Measurements from ENCODE around the gene PLEKHA3.
"Not testable (repeated sequence)": the region's sequence is repeated elsewhere in the genome, so short reads cannot be mapped to it uniquely, and the experiment has no call there.

The PLEKHA3 gene

DNA sequence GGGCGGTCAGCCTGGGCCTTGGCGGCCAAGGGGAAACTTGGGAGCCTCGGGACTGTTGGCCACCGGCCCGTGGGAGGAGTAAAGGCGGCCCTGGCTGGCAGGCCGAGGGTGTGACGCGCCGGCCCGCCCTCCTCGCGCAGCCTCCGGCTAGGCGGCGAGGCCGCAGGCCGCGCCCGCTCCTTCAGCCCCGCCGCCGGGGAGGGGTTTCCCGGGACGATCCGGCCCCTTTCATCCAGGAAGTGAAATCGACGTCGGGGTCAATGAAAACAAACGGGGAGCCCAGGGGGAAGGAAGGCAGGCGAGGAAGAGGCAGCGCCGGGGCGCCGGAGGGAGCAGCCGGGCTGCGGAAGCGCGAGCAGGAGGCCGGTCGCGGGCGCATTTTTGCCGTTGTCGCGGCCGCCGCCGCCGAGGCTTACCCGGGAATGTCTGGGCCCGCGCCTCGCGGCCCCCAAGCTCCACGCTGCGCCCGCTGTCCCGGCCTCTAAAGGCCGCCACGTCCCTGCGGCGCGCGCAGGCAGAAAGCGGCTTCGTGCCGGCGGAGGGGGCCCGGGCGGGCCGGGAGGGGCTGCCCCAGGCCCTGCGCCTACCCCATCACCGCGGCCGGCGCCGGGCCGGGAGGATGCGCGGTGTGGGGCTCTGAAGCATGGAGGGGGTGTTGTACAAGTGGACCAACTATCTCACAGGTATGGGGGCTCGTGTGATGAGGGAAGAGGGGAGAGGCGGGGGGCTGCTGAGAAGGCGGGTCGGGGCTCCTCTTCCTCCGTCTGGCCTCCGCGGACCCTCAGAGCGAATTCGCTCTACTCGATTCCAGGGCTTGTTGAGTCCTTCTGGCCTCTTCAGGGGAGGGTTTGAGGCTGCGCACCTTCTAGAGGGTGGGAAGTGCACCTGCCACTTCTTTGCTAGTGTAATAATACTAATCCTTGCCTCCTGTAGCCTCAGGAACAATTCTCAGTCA lies at the start of gene PLEKHA3:
TSS of gene PLEKHA3 (plus strand) at position 231 of the 955 bp plus-strand sequence. CDS start at position 644, 413 bp downstream.
- peak in 1 of 2 donors; percentile 61 for DNase-seq (ENCODE audit: low read depth in 2 of 2)

DNA sequence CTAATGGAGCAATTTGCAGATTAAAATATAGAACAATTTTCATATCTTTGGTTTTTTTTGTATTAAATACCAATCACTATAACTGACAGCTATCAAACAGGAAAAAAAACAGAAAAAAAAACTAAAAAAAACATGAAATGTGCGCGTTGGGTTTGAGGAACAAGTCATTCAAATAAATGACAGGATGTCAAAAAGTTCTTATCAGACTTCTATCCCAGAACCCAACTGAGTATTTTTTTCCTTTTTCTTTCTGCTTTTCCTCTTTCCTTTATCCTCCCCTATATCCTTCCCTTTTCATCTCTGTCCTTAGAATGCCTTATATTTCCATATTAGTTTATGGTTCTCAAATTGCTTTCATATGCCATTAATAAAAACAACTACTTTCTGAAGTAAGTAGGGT lies 43.6 kb upstream of the PLEKHA3 start:
- no peak for DNase-seq (ENCODE audit: low read depth in 2 of 2)

GRCh38 chr2:178441426-178441825 lies 38.8 kb upstream of the PLEKHA3 start:
- no peak for DNase-seq (ENCODE audit: low read depth in 2 of 2)

DNA sequence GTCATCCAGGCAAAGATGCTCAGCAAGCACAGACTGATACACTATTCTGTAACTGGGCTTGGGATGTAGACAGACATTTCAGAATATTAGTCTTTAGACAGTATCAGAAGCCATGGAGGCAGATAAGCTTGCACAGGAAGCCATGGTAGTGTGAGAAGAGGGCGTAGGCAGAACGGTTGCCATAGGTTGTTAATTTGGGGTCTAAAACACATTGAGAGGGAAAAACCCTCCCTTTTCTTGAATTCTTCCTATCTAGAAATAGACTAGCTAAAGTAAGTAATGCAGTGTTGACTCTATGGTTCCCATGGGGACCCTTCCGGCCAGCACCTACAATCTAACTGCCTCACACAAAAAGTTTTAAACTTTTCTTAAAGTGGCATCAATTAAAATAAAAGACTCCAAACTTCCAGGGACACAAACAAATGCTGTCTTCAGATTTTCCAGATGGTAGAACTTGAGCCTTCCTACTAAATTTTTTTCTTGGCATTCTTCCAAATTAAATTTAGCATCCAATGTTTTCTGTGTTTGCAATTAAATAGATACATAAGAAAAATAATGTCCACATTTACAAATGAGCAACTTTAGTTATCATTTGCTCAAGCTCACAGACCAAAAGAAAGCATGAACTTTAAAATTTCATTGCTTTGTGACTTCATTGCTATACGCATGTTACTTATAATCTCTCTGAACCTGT lies 31.1 kb upstream of the PLEKHA3 start:
- DNase-seq (ENCODE audit: low read depth in 2 of 2): no peak

DNA sequence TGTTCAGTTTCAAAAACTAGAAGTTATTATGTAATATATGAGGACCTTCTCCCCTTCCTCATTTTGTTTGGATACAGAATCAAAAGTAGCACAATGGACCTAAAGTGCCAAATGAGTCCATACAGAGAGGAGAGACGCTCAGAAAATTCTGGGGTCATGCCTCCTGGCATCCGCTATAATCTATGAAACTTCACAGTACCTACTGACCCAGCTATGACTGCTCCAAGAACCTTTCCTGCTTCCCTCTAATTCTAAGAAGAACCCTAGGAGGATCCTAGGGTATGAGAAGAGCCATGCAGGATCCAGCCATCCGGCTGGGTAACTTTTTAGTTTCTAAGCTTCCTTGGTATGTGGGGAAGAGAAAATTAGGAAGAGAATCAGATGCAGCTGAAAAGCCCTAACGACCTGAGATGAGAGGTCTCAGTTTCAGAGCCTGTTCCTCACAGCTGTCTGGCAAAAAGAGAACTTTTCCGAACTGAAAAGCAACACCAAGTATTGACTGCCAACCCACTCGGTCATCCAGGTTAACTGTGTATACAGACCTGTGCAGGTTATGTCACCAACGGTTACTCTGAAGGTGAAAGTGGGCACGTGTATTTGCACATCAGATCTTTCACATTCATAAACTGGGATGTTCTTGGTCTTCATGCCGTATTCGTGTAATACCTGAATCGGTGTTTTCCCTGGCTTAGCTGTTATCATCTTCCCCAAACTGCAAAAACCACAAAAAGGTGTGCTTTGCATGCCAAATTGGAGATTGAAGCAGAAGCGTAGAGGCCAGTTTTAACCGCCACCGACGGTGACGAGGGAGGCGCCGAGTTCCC lies 30.3 kb upstream of the PLEKHA3 start:
- no peak for DNase-seq (ENCODE audit: low read depth in 2 of 2)

DNA sequence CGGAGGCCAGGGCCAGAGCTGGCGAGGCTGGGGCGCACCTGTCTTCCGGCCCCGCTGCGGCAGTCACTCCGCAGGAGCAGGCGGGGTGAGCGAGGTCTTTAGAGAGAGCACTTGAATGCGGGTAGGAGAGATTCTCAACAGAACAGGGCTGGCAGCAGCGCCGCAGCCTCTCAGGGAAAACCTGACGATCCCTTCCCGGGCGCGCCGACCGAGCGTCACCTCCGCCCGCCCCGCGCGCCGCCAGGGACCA lies 29.8 kb upstream of the PLEKHA3 start:
- DNase-seq (ENCODE audit: low read depth in 2 of 2): peak in 1 of 2 donors; percentile 71

GRCh38 chr2:178450774-178451525 lies 29.3 kb upstream of the PLEKHA3 start, which contains the start of the genes PJVK and PRKRA:
PJVK (plus strand) TSS chr2:178451378; CDS start chr2:178453410, 2,032 bp downstream.
PRKRA (minus strand) TSS chr2:178451175; CDS start chr2:178451030, 145 bp downstream.
- DNase-seq (ENCODE audit: low read depth in 2 of 2): peak; percentile 91 to 96

DNA sequence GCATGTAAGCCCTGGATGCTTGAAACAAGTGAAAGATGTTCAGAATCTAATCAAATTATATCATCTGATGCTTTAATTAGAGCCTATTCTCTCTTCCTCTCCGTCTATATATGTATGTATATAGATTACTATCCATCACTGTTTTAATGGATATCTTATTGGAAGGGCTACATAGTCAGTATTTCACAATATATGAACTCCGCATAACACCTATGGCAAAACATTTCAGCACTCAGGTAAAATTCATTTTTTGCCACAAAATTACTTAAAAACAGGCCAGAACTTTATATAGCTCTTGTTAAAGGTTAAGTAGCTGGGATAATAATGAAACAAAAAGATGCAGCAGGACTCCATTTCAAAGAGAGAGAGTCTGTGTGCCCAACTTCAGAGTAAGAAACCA lies 27.9 kb upstream of the PLEKHA3 start:
- no peak for DNase-seq (ENCODE audit: low read depth in 2 of 2)

- no peak for DNase-seq (ENCODE audit: low read depth in 2 of 2)
Measured at GRCh38 chr2:178452870-178453269, 27.4 kb upstream of the PLEKHA3 start.

- no peak for DNase-seq (ENCODE audit: low read depth in 2 of 2)
Measured at GRCh38 chr2:178455947-178456346, 24.3 kb upstream of the PLEKHA3 start.

DNA sequence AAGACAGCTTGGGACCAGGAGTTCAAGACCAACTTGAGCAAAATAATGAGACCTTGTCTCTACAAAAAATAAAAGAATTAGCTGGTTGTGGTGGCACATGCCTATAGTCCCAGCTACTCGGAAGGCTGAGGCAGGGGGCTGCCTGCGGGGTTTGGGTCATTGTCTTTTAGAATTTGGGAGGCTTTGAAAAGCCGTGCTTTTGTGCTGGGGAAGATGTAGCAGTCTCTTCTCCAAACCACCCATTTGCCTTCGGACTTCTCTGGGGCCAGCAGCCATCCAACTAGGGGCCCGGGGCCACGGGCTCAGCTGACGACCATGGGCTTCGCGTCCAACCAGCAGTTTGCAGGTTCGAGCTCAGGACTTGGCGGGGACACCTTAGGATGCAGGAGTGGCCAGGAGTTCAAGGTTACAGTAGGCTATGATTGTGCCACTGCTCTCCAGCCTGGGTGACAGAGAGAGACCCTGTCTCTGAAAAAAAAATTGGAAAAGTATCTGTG lies 22.8 kb upstream of the PLEKHA3 start:
- no peak for DNase-seq (ENCODE audit: low read depth in 2 of 2)

- no peak for DNase-seq (ENCODE audit: low read depth in 2 of 2)
Measured at GRCh38 chr2:178469219-178469849, 10.9 kb upstream of the PLEKHA3 start.

- not testable (repeated sequence) for DNase-seq (ENCODE audit: low read depth in 2 of 2)
Measured at GRCh38 chr2:178471313-178471712, 8.9 kb upstream of the PLEKHA3 start.

- DNase-seq (ENCODE audit: low read depth in 2 of 2): no peak
Measured at GRCh38 chr2:178473373-178473772, 6.9 kb upstream of the PLEKHA3 start.

DNA sequence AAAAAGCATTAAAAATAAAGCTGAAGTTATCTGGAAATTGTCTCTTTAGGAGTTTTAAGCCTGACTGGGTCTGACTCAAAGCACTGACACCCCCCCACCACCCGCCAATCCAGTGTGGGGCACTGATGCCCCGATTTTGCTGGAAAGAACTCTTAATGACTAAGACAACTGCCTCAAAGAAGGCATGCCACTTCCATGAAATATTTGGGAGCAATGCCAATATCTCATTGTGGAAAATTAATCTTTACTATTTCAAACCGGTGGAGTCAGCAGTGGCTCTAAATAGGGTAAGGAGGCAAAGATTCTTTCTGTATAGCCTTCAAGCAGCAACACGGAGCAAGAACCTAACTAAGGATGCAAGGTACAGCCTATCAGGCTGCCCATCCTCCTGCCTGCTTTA lies 6.3 kb upstream of the PLEKHA3 start:
- DNase-seq (ENCODE audit: low read depth in 2 of 2): no peak

DNA sequence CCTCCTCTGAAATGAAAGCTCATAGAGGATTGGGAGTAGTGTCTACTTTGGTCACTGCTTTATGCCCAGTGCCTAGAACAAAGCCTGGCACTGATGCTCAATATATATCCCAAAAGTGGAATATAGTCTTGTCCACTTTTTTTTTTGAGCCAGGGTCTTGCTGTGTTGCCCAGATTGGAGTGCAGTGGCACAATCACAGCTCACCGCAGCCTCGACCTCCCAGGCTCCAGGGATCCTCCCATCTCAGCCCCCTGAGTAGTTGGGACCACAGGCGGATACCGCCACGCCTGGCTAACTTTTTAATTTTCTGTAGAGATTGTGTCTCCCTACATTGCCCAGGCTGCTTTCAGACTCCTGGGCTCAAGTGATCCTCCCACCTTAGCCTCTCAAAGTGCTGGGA lies 5.7 kb upstream of the PLEKHA3 start:
- DNase-seq (ENCODE audit: low read depth in 2 of 2): no peak

DNA sequence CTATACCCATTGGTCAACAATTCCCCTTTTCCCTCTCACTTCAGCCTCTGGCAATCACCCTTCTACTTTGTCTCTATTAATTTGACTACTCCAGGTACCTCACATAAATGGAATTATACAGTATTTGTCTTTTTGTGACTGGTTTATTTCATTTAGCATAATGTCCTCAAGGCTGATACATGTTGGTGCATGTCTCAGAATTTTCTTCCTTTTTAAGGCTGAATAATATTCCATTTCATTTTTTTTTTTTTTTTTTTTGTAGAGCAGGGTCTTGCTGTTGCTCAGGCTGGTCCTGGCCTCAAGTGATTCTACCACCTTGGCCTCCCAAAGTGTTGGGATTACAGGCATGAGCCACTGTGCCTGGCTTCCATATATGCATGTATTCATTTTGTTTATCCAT lies 3.8 kb upstream of the PLEKHA3 start:
- no peak for DNase-seq (ENCODE audit: low read depth in 2 of 2)

DNA sequence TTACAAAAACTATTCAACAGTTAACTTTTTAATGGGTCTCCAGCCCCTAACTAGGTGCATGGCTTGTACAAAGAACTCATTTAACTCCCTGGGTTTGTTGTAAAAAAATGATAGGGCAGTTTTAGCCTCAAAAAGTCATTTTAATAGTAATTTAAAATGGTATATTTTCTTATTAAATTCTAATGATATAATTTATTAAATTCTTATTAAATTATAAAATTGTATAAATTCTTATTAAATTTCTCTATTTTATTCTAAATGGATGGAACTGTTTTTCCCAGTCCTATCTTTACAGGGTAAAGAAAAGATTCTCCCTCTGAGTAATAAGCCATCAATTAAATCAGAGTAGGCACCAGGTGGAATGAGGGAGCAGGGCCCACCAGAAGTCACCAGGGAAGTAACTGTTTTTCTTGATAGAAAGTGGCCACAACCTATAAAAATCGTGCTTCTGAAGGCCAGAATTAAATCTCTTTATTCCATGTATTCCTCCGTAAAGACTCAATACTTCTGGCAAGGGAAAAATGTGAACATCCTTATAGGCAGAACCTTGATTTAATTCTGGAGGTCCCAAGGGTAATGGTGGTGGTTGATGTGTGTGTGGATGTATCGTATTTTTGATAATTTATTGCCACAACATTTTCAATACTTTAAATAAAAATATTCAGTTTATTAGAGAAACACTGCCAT lies 2.7 kb upstream of the PLEKHA3 start:
- no peak for DNase-seq (ENCODE audit: low read depth in 2 of 2)

GRCh38 chr2:178478130-178478438 lies 2.2 kb upstream of the PLEKHA3 start:
- no peak for DNase-seq (ENCODE audit: low read depth in 2 of 2)
